Neural cell (in vitro differentiated cells): Measurements from ENCODE around the gene APLNR. TPM values are rescaled to one million over a fixed set of nuclear protein-coding genes. Genes with fewer than 3 reads are reported as not detected.

Source experiments
- H2AFZ ChIP-seq: fragments of 200-600, 300-800 bp; sonication (generic), shearing (Covaris generic); 2 replicates; pipeline ENCODE4 v1.6.0; 2014; ENCODE audit warnings: low read depth, mild to moderate bottlenecking, antibody characterized with exemption, low read length, moderate library complexity
- H3F3A ChIP-seq: fragments of 200-600 bp; shearing (Covaris generic); 2 replicates; pipeline ENCODE4 v1.6.1; 2016; ENCODE audit warnings: mild to moderate bottlenecking, moderate library complexity, mixed read lengths, antibody characterized with exemption, low read length; ENCODE audit not compliant: insufficient read depth, poor library complexity, severe bottlenecking
- H3K27ac ChIP-seq: fragments of 200-600, 300-800 bp; sonication (generic), shearing (Covaris generic); 2 replicates; pipeline ENCODE4 v1.5.1; 2014; ENCODE audit warnings: mild to moderate bottlenecking, low read length, moderate library complexity
- H3K27me3 ChIP-seq: fragments of 300-800, 200-600 bp; sonication (generic), shearing (Covaris generic); 2 replicates; pipeline ENCODE4 v1.6.0; 2014; ENCODE audit warnings: mild to moderate bottlenecking, low read depth, low read length, moderate library complexity; ENCODE audit not compliant: insufficient read depth
- H3K36me3 ChIP-seq: fragments of 300-800, 200-600 bp; sonication (generic), shearing (Covaris generic); 2 replicates; pipeline ENCODE4 v1.5.1; 2014; ENCODE audit warnings: mild to moderate bottlenecking, antibody characterized with exemption, low read length, moderate library complexity; ENCODE audit not compliant: insufficient read depth
- H3K4me2 ChIP-seq: fragments of 300-800, 200-600 bp; sonication (generic), shearing (Covaris generic); 2 replicates; pipeline ENCODE4 v1.6.0; 2014; ENCODE audit warnings: mild to moderate bottlenecking, low read length
- H3K4me3 ChIP-seq: fragments of 300-800, 200-600 bp; sonication (generic), shearing (Covaris generic); 2 replicates; pipeline ENCODE4 v1.5.1; 2014; ENCODE audit warnings: mild to moderate bottlenecking, low read length, moderate library complexity
- H3K79me2 ChIP-seq: fragments of 200-600 bp; shearing (Covaris generic); replicated peaks from 2 replicates; pipeline ENCODE4 v1.6.0; 2014; ENCODE audit warnings: mild to moderate bottlenecking, low read length, moderate library complexity; ENCODE audit not compliant: insufficient read depth
- H3K9ac ChIP-seq: fragments of 300-800, 200-600 bp; sonication (generic), shearing (Covaris generic); 2 replicates; pipeline ENCODE4 v1.6.1; 2016; ENCODE audit warnings: mild to moderate bottlenecking, low read length, mixed read lengths
- H3K9me2 ChIP-seq: fragments of 200-600 bp; shearing (Covaris generic); 2 replicates; pipeline ENCODE4 v1.6.1; 2016; ENCODE audit warnings: mild to moderate bottlenecking, low read length, mixed read lengths; ENCODE audit not compliant: insufficient read depth
- H3K9me3 ChIP-seq: fragments of 200-600, 300-800 bp; sonication (generic), shearing (Covaris generic); 2 replicates; pipeline ENCODE4 v1.6.1; 2016; ENCODE audit warnings: mild to moderate bottlenecking, mixed run types, low read length, moderate library complexity, mixed read lengths
- H4K20me1 ChIP-seq: fragments of 200-600 bp; shearing (Covaris generic); 2 replicates; pipeline ENCODE4 v1.6.1; 2016; ENCODE audit warnings: mild to moderate bottlenecking, mixed run types; ENCODE audit not compliant: insufficient read depth
- CTCF ChIP-seq: fragments of 450-650 bp; IDR thresholded peaks from 2 replicates; pipeline ENCODE4 v1.5.1; 2014; ENCODE audit warnings: antibody characterized with exemption, mild to moderate bottlenecking, moderate library complexity; ENCODE audit not compliant: poor library complexity, severe bottlenecking
- EP300 ChIP-seq: fragments of 450-650 bp; conservative IDR thresholded peaks from 2 replicates; pipeline ENCODE4 v1.6.1; 2014; ENCODE audit warnings: antibody characterized with exemption, mild to moderate bottlenecking, moderate library complexity; ENCODE audit not compliant: poor library complexity, severe bottlenecking
- EZH2 ChIP-seq: fragments of 200-600, 300-800 bp; shearing (Covaris generic), sonication (generic); IDR thresholded peaks from 2 replicates; pipeline ENCODE4 v1.6.1; 2014; ENCODE audit warnings: antibody characterized with exemption, low read length, borderline replicate concordance, mild to moderate bottlenecking; ENCODE audit not compliant: insufficient read depth, poor library complexity, severe bottlenecking
- MXI1 ChIP-seq: fragments of 450-650 bp; conservative IDR thresholded peaks from 2 replicates; pipeline ENCODE4 v1.6.1; 2014; ENCODE audit warnings: antibody characterized with exemption, mild to moderate bottlenecking; ENCODE audit not compliant: poor library complexity, severe bottlenecking
- POLR2AphosphoS5 ChIP-seq: IDR thresholded peaks from 2 replicates; pipeline ENCODE4 v1.6.1; 2012
- RAD21 ChIP-seq: fragments of 450-650 bp; conservative IDR thresholded peaks from 2 replicates; pipeline ENCODE4 v1.6.1; 2014; ENCODE audit warnings: antibody characterized with exemption, mild to moderate bottlenecking, moderate library complexity
- REST ChIP-seq: IDR thresholded peaks from 2 replicates; pipeline ENCODE4 v1.6.1; 2012; ENCODE audit warnings: borderline replicate concordance
- SMC3 ChIP-seq: fragments of 450-650 bp; conservative IDR thresholded peaks from 2 replicates; pipeline ENCODE4 v1.6.1; 2014; ENCODE audit warnings: antibody characterized with exemption, mild to moderate bottlenecking, moderate library complexity; ENCODE audit not compliant: poor library complexity
- TAF1 ChIP-seq: IDR thresholded peaks from 2 replicates; pipeline ENCODE4 v1.6.1; 2012; ENCODE audit warnings: low read depth
- polyA plus RNA-seq: library from polyadenylated mRNA; depleted of rRNA; stranded (reverse); fragments of >200 nt; gene quantifications from 2 replicates; pipeline ENCODE4 v1.2.3, GENCODE V29; 2014

The APLNR gene
- polyA plus RNA-seq, 1 donor from 2014 or later: not detected

- Histone ChIP-seq H3K79me2 (no peaks in the 10 kb centered on the region), H3K27me3 (no peaks in the 10 kb centered on the region), H3K27ac (no peak overlapping the region), H4K20me1 (no peaks in the 10 kb centered on the region), H3K9ac (no peak overlapping the region), H3K4me3 (no peak overlapping the region), H3K9me3 (no peaks in the 10 kb centered on the region), H3K9me2 (no peaks in the 10 kb centered on the region), H3K4me2 (no peak overlapping the region), H3K36me3 (no peaks in the 10 kb centered on the region), H3F3A (no peaks in the 10 kb centered on the region), H2AFZ (no peak overlapping the region)
- TF ChIP-seq EP300 (no peak), REST (no peak), POLR2AphosphoS5 (no peak), EZH2 (no peak), RAD21 (no peak), TAF1 (no peak), CTCF (no peak), SMC3 (no peak), MXI1 (no peak)
Observed at GRCh38 chr11:57197762-57198161, 39.3 kb downstream of the APLNR start.

- no peak overlapping the region for H2AFZ ChIP-seq
- no peaks in the 10 kb centered on the region for H3K36me3 ChIP-seq
- H3K27ac ChIP-seq: no peak overlapping the region
- no peaks in the 10 kb centered on the region for H3K9me2 ChIP-seq
- no peaks in the 10 kb centered on the region for H3F3A ChIP-seq
- no peak overlapping the region for H3K4me3 ChIP-seq
- no peaks in the 10 kb centered on the region for H3K27me3 ChIP-seq
- no peaks in the 10 kb centered on the region for H3K9me3 ChIP-seq
- no peak overlapping the region for H3K4me2 ChIP-seq
- H4K20me1 ChIP-seq: no peaks in the 10 kb centered on the region
- no peak overlapping the region for H3K9ac ChIP-seq
- TF ChIP-seq MXI1: no peak
- TF ChIP-seq EP300: no peak
- no peak for TF ChIP-seq CTCF
- TF ChIP-seq TAF1: no peak
- no peak for TF ChIP-seq SMC3
- TF ChIP-seq POLR2AphosphoS5: no peak
- no peak for TF ChIP-seq EZH2
- no peak for TF ChIP-seq REST
- TF ChIP-seq RAD21: no peak
- H3K79me2 ChIP-seq: no peaks in the 10 kb centered on the region
Observed at GRCh38 chr11:57196596-57196995, 40.5 kb downstream of the APLNR start.
